NOMO-1 (cell line): ENCODE measurements around the gene EIF2A.
"Not testable (repeated sequence)": the region's sequence is repeated elsewhere in the genome, so short reads cannot be mapped to it uniquely, and the experiment has no call there.

ENCODE experiments used
- DNase-seq, 2 experiments: peaks; one replicate each; lab custom pipeline; 2025; ENCODE audit not compliant: unreplicated experiment in 2 of 2; lab: John Stamatoyannopoulos, UW

Gene EIF2A

DNA sequence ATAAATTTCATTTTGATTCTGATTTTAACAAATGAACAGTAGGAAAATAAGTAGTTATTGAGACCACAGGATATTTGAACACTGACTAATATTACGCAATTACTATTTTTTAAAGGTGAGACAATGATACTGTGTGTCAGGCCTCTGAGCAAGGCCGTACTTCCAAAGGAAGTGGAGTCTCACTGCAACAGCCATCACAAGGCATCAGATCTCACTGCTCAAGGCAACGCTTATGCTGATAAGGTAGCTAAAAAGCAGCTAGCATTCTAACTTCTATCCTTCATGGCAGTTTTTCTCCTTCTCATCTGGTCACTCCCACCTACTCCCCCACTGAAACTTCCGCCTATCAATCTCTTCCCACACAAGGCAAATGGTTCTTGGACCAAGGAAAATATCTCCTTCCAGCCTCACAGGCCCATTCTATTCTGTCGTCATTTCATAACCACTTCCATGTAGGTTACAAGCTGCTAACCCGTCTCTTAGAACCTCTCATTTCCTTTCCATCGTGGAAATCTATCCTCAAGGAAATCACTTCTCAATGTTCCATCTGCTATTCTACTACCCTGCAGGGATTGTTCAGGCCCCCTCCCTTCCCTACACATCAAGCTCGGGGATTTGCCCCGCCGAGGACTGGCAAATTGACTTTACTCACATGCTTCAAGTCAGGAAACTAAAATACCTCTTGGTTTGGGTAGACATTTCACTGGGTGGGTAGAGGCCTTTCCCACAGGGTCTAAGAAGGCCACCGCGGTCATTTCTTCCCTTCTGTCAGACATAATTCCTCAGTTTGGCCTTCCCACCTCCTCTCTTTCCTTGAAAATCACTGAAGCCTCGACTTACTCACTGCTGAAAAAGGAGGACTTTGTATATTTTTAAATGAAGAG lies 54.3 kb downstream of the EIF2A start:
- DNase-seq: not testable (repeated sequence)

DNA sequence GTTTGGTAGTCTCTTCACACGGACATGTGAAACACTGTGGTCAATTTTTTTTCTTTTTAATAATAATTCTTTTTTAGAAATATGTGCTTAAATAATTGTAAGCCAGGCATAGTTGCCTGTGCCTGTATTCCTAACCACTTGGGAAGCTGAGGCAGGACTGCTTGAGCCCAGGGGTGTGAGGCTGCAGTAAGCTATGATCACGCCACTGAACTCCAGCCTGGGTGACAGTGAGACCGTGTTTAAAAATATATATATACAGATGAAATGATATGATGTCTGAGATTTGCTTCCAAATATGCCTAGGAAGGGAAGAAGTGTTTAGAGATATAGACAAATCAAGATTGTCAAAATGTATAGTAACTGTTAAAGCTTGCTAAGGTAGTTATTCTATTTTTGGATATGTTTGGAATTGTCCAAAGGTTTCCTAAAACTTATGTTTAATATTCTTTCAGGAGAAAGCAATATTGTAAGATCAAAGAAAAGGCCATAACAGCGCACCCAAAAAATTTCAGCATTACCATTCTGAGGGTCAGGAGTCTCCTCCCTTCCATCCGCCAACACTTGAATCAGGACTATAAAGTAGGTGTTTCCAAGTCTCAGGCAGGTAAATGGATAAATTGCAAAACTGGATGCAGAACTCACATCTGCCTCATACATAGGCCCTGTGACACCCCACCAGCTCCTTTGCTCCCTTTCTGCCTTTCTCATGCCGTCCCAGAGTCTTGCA lies 56.0 kb downstream of the EIF2A start:
- no peak for DNase-seq

DNA sequence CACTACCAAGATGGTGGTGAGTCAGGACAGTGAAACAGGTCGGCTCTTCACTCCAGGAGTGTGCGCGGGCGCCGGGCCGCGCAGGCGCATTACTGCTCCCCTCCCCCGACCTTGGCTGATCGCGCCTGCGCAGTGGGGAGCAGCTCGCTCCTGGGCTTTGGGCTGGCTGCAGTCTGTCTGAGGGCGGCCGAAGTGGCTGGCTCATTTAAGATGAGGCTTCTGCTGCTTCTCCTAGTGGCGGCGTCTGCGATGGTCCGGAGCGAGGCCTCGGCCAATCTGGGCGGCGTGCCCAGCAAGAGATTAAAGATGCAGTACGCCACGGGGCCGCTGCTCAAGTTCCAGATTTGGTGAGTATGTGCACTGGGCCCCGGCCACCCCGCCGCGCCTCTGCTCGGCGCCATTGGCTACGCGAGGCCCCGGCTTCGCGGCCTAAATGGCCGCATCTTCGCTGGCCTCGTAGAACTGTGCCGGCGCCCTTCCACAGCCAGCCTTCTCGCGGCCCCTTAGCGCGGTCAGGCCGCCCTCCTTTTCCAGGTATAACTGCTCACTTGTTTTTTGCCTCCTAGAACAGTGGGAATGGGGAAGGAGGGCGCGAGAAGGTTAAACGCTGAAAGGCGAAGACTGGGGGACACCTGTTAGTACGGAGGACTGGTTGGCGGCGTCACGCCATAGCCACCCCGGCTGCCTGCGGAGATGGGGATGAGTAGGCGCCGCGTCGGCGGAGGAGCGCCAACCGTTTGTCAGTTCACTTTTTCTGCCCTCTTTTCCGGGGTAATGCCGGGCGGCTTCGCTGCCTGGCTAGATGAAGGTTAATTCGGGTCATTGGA lies 56.8 kb downstream of the EIF2A start, which contains the start of gene SELENOT:
SELENOT (plus strand) TSS at position 169 of the 827 bp plus-strand sequence; CDS start at position 211, 42 bp downstream.
- peak; percentile 96 to 98 for DNase-seq

DNA sequence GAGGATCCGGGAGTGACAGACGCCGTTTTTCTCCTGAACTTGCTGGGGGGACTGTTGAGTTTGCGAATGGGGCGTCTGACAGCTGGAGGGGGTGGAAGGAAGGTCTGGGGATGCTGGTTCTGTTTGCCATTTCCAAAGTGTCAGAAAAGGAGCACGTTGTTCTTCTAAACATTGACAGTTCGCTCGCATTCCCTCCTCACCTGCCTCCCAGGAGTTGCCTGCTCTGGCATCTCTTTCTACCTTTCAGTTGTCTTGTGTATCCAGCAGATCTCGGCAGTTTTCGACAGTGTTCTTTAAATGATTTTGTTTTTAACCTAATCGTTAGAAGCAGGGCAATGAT lies 57.4 kb downstream of the EIF2A start:
- no peak for DNase-seq

DNA sequence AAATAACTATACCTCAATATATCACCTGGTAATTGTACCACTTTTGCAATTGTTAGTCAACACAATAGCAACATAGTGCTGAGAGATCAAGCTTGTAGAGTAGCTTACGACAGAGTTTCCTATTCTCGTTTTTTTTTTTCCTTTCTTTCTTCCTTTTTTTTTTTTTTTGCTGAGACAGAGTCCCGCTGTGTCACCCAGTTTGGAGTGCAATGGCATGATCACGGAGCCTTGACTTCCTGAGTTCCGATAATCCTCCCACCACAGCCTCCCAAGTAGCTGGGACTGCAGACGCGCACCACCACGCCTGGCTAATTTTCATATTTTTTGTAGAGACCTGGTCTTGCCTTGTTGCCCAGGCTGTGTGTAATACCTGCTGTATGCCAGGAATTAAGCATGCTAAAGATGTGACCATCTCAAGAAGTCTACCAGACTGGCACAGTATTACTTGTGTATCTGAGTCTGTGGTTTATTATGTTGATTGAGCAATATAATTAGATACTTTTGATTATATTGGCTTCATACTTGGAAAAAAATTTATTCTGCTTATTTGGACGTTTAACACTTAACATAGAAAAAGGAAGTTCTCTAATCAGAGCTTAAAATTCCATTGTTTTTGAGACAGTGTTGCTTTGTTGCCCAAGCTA lies 59.5 kb downstream of the EIF2A start:
- DNase-seq: peak in 1 of 2 experiments; percentile 65

DNA sequence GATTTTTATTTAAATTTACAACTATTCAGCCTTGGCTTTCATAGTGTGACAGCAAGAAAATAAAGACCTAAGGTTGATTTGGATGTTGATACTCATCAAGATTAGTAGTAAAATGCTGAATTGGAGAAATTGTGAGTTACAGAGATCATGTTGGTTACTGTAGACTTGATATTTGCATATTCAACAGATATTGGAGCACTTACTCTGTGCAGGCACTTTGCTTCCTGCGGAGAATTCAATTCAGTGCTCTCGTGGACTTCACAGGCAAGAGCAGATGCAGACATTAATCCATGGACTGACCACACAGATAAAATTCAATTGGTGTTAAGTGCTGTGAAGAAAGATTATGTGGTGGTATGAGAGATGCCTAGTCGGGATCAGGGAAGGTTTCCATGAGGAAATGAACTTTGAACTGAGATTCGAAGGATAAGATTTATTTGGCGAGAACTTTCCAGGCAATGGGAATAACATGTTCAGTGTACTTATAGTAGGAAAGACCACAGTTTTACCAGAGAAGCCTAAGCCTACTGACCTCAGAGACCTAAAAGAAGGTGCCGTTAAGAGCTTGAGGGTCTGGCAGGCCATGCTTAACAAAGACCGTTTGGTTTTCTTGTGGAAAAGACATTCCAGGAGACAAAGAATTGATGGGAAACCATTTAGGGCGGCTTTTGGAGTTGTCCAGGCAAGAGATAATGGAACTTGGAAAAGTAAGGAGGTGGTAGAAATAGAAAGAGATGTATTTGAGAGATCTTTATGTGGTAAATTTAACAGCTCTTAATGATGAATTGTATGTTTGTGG lies 60.9 kb downstream of the EIF2A start:
- no peak for DNase-seq

DNA sequence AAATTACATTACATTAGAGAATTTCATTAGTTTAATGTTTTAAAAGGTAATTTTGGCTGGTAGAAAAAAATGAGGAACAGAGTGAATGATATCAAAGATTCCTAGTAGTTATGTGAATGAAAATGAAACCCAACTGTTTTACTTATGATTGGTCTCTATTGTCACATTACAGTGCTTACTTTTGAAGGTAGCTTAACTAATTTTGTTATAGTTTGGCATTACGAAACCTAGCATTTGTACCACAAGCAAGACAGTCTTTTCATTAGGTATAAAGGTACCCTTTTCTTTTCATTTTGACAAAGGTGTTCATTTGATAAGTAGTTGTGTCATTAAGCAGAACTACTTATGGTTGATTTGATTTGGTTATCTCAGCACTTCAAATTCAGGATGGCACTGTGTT lies 63.4 kb downstream of the EIF2A start:
- no peak for DNase-seq

DNA sequence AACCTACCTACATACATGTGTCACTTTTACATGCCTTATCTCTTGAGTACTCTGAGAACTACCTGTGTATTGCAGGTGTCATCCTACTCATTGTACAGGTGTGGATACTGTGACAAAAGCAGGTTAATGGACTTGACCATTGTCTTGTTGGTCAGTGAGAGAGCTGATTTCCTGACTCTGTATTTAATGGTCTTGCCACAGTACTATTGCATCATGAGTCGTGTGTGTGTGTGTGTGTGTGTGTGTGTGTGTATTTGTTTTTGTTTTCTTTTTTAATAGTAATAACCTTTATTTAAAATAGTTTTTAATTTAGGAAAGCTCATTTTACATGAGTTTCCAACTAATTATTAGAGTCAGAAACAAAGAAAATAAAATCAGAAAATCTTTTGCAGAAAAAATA lies 64.2 kb downstream of the EIF2A start:
- no peak for DNase-seq

DNA sequence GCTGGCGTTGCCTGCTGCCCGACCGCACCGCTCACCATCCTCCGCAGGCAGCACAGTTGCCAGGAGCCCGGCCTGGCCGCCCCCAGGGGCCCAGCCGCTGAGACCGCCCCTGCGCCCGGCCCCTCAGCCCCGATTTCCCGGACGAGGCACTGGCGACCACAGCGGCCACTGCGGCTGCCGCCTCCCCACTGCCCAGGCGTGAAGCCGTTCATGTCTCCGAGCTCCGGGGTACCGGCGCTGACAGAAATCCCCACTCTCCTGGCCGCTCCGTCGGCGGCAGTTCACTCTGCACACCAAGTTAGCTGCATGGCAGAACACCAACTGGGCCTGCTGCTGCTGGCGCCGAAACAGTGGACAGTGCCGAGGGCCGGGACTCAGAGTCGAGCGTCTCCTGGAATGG lies 65.1 kb downstream of the EIF2A start:
- no peak for DNase-seq

DNA sequence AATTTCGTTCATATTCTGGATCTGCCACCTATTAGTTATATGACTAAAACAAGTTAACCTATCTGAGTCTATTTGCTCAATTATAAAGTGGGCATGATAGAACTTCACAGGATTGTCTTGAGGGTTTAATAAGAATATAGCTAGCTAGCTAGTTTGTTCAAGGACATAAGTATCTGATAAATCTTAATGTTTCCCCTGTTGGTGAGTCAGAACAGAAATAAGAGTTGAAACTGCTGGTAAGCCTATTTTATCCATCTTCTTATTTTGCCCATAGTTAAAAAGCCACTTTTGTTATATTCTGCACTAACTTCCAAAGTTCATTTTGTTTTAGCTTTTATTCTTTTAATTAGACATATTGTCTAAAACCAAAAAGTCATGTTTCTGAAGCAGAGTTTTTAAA lies 65.9 kb downstream of the EIF2A start:
- no peak for DNase-seq

DNA sequence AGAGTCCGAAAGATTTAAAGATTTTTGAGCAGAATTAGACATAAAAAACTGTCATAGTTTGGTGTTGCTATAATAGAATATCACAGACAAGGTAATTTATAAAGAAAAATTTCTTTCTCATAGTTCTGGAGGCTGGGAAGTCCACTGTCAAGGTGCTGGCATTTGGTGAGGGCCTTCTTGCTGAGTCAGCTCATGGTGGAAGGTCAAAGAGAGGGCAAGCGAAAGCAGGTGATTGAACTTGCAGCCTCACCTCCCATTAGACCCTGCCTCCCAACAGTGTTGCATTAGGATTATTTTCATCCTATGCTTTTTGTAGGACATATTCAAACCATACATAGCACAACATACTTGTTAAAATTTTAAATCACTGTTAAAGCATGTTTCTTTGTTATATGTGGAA lies 66.4 kb downstream of the EIF2A start:
- no peak for DNase-seq

DNA sequence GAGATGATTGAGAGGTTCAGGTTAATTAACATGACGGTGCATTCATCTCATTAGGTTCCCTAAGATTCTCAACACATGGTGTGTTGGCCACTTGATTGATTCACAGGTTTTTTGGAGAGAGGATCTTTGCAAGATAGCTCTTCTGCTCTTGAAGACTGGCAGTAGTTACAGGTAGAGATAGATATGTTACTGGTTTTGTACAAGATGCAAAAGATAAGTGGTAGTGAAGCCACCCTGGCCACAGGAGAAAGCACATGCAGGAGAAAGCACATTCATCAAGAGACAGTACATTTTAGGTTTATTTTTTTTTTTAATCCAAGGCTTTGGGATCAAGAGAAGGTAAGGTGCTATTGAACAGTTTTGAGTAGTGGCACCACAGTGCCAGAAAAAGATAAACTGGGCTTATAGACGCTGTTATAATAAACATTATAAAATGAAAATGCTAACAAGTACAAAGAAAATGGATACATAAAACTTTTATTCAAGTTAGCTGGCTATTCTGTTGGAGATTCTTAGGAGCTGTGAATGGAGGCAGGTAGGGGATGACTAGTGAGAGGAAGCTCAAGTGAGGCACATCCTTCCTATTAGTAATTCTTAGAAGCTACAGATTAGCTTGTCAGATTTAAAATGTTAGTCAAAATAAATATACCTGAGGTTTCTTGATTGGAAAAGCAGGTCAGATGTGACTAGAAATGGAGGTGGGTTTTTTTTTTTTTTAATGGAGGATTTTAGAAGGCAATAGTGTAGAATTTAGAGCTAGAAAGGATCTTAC lies 67.3 kb downstream of the EIF2A start:
- no peak for DNase-seq

DNA sequence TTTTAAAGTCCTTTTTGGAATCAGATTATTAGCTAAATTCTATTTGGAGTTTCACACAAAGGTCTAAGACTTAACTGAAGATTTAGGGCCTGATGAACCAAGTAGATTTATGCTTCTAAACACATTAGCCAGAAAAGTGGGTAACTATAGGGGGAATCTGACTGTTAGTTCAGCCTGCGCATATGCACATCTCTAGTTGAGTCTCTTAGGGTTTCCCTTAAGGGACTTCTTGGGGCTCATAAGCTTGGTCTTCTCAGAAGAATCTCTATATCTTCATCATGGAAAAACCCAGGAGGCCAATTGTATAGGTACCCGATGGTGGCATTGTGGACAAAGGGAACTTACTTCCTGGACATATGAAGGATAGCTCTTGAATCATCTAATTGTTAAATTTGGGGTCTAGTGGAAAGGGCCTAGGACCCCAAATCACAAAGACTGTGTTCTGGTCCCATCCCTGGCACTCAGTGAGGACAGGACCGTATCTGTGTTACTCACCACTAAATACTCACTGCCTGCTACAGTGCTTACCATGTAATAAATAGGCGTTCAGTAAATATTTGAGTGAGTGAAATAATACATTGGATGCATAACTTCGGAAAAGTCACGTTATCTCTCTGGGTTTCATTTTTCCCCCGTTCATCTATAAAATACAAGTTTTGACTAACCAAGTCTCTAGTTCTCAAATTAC lies 73.6 kb downstream of the EIF2A start:
- DNase-seq: no peak

DNA sequence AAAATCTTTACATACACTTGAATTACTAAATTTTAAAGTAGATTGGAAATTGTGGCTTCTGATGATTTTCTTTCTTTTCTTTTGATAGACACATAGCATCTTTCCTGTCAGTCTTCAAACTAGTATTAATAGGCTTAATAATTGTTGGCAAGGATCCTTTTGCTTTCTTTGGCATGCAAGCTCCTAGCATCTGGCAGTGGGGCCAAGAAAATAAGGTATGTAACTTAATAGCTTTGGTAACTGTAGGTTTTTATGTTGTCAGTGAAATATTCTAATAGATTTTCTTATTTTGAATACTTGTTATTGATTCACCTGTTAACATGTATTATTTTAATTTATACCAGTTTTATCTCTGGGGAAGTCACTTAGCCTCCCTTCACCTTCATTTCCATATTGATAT lies 76.4 kb downstream of the EIF2A start:
- DNase-seq: not testable (repeated sequence)

DNA sequence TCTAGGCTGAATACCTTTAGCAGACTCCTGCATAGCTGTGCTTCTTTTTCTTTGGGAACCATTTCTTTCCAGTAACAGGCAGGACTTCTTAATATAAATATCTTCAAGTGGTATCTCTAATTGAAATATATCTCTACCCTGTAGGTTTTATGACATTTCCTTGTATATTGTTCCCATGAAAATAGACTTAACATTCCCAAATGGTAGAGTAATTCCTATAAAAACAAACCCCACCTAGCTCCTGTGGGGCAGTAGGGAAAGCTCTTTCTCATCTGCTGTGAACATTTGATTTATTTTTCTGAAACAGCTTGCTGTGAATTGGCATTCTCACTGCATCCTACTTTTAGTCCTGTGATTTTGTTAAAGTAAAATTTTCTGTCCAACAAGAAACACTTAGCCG lies 77.4 kb downstream of the EIF2A start:
- no peak for DNase-seq

DNA sequence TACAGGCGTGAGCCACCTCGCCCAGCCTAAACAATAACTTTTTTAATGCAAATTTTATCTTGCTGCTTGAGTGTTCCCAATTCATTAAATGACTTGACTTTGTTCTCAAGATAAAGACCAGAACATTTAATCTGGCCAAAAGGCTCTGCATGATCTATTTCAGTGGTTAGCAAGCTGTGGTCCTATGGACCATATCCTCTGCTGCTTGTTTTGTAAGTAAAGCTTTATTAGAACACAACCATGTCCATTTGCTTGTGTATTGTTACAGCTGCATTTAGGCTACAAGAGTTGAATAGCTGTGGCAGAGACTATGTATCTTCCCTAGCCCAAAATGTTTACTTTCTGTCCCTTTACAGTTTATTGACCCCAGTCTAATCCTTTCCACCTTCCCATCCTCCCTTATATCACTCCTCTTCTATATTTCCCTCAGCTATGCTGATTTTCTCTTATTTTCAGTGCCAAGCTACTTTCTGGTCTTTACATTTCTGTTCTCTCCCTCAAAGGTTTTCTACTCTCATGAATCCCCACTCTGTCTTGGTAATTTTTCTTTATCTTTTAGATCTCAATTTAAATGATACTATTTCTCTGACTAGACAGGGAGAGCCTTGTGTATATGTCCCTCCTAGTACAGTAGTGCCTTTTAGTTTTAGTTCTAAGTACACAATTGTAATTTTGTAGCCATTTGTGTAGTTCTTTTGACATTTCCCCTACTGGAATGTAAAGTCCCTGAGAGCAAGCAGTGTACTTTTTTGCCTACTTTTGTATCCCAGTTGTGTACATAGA lies 79.8 kb downstream of the EIF2A start:
- DNase-seq: no peak

DNA sequence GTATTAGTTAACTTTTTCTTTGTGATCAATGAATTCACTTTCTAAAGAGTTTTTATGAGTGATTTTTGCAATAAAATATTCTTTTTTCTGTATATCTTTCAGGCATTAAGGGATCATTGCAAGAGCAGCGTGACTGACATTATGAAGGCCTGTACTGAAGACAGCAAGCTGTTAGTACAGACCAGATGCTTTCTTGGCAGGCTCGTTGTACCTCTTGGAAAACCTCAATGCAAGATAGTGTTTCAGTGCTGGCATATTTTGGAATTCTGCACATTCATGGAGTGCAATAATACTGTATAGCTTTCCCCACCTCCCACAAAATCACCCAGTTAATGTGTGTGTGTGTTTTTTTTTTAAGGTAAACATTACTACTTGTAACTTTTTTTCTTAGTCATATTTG lies 81.0 kb downstream of the EIF2A start:
- DNase-seq: no peak
